GM19467 (cell line): ENCODE data around the gene TADA3.

Source experiments
- ATAC-seq: cut with Tn5 transposase; IDR thresholded peaks from one replicate; pipeline ENCODE4 v1.9.1; 2021; ENCODE audit warnings: mild to moderate bottlenecking, moderate library complexity; ENCODE audit not compliant: unreplicated experiment

TADA3 gene

GRCh38 chr3:9809615-9810432 is 17.6 kb upstream of the TADA3 start, which contains the start of gene TTLL3:
TTLL3 (plus strand) TSS chr3:9810262; CDS start chr3:9810662, 400 bp downstream.
- ATAC-seq = peak; percentile 48

GRCh38 chr3:9809239-9809614 is 17.0 kb upstream of the TADA3 start:
- peak; percentile 4 for ATAC-seq

GRCh38 chr3:9808345-9809037 is 16.2 kb upstream of the TADA3 start:
- ATAC-seq = peak; percentile 39

GRCh38 chr3:9807981-9808344 is 15.7 kb upstream of the TADA3 start:
- no peak for ATAC-seq

GRCh38 chr3:9806688-9807589 is 14.7 kb upstream of the TADA3 start:
- no peak for ATAC-seq

GRCh38 chr3:9806137-9806536 is 13.9 kb upstream of the TADA3 start:
- ATAC-seq = no peak

GRCh38 chr3:9804996-9805395 is 12.7 kb upstream of the TADA3 start:
- ATAC-seq = no peak

GRCh38 chr3:9803494-9803893 is 11.2 kb upstream of the TADA3 start:
- ATAC-seq = no peak

- no peak for ATAC-seq
Observed at GRCh38 chr3:9800529-9800928, 8.3 kb upstream of the TADA3 start.

- no peak for ATAC-seq
Observed at GRCh38 chr3:9797196-9797945, 5.1 kb upstream of the TADA3 start.

- ATAC-seq = no peak
Observed at GRCh38 chr3:9795207-9795606, 2.9 kb upstream of the TADA3 start.

- no peak for ATAC-seq
Observed at GRCh38 chr3:9794400-9794799, 2.1 kb upstream of the TADA3 start.

GRCh38 chr3:9793161-9793781 is 998 bp upstream of the TADA3 start:
- ATAC-seq = no peak

- ATAC-seq = no peak
Observed at GRCh38 chr3:9791790-9792404, 376 bp downstream of the TADA3 start.

- ATAC-seq = no peak
Observed at GRCh38 chr3:9791127-9791526, 1.1 kb downstream of the TADA3 start.

- no peak for ATAC-seq
Observed at GRCh38 chr3:9787714-9788113, 4.6 kb downstream of the TADA3 start.

- ATAC-seq = no peak
Observed at GRCh38 chr3:9786825-9787669, 5.2 kb downstream of the TADA3 start.

- ATAC-seq = no peak
Observed at GRCh38 chr3:9786209-9786739, 6.0 kb downstream of the TADA3 start.

- no peak for ATAC-seq
Observed at GRCh38 chr3:9785602-9786001, 6.7 kb downstream of the TADA3 start.
